ENCODE measurements around the gene TLE5. TPM values are rescaled to one million over a fixed set of nuclear protein-coding genes. Genes with fewer than 3 reads are reported as not detected.

TLE5 gene
- total RNA-seq, 3 donors from 2014 or later (not counting 1 experiment from before 2014, with no cell fraction given) = 943 to 1,012 (median 968) TPM

DNA sequence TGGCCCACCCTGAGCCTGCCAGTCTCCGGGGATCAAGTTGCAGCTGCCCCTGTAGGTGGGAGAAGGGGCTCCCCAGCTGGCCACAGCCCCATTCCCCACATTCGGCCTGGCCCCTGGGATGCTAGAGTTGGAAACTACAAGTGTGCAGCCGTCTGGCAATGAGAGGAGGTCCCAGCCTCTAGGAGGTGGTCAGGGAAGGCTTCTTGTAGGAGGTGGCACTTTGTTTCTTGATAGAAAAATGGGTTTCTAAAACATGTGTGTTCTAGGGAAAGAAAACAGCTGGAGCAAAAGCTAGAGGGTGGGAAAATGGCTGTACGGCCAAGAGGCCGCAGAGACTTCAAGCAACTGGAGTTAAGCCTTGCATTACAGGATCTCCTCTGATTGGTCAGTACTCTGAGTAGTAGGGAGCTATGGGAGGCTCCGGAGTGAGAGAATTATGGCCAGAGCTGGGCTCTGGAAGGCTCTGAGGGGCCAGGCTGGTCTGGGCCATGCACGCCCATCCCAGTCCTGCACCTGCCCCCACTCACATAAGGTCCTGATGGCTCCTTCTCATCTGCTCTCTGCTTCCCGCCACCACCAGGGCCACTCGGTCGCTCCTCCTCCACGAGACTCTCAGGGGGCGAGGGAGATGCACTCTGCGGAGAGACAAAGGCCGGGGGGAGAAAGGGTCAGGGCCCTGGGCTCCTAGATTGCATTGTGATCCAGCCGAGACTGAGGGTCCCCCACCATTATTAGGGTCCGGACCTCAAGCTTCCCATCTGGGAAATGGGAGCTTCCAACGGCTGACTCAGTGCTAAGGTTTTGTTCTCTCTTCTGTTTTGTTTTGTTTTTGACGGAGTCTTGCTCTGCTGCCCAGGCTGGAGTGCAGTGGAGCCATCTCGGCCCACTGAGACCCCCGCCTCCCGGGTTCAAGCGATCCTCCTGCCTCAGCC is 46.9 kb downstream of the TLE5 start:
- H3K27ac ChIP-seq (ENCODE audit: low read length) = no peak overlapping the region
- ATAC-seq (no peak), DNase-seq (no peak)
- Mint-ChIP-seq H3K4me1 (no peaks in the 10 kb centered on the region), H3K36me3 (no peaks in the 10 kb centered on the region), H3K27me3 (ENCODE audit: low read depth in 2 of 2) (no peaks in the 10 kb centered on the region), H3K9me3 (no peaks in the 10 kb centered on the region), H3K4me3 (no peak overlapping the region), H3K27ac (no peak overlapping the region)
- no peaks in the 10 kb centered on the region for H3K9me3 ChIP-seq (ENCODE audit: control insufficient read depth, insufficient read depth, low read length)
- H3K36me3 ChIP-seq (ENCODE audit: control insufficient read depth, insufficient read depth, low read length) = no peaks in the 10 kb centered on the region
- TF ChIP-seq, protein P1, sequence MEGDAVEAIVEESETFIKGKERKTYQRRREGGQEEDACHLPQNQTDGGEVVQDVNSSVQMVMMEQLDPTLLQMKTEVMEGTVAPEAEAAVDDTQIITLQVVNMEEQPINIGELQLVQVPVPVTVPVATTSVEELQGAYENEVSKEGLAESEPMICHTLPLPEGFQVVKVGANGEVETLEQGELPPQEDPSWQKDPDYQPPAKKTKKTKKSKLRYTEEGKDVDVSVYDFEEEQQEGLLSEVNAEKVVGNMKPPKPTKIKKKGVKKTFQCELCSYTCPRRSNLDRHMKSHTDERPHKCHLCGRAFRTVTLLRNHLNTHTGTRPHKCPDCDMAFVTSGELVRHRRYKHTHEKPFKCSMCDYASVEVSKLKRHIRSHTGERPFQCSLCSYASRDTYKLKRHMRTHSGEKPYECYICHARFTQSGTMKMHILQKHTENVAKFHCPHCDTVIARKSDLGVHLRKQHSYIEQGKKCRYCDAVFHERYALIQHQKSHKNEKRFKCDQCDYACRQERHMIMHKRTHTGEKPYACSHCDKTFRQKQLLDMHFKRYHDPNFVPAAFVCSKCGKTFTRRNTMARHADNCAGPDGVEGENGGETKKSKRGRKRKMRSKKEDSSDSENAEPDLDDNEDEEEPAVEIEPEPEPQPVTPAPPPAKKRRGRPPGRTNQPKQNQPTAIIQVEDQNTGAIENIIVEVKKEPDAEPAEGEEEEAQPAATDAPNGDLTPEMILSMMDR (IDR thresholded peaks at IDR 0.05) = no peak
- H3K4me3 ChIP-seq (ENCODE audit: low read length) = no peak overlapping the region
- intact Hi-C loops (cut with micrococcal nuclease) = no loop called here
- 93% methylated on average over 22 of the region's 22 CpGs for WGBS (ENCODE audit: insufficient coverage)
- H3K4me1 ChIP-seq (ENCODE audit: control insufficient read depth, insufficient read depth, low read length) = no peaks in the 10 kb centered on the region
- H3K27me3 ChIP-seq (ENCODE audit: control insufficient read depth, insufficient read depth, low read length) = no peaks in the 10 kb centered on the region

DNA sequence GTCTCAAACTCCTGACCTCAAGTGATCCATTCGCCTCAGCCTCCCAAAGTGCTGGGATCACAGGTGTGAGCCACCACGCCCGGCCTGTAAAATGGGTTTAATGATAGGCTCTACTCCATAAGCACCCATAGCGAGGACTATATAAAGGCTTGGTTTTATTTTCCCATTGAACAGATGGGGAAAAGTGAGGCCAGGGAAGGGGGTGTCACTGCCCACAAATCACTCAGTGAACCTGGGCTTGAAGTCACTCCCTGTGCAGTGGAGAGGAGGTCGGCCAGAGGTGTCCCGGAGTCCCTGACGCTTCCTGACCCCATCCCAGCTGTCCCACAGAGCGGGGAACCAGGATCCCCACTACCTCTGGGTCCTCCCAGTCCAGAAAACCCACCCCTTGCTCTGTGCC is 48.2 kb downstream of the TLE5 start:
- Histone ChIP-seq H3K27me3 (ENCODE audit: control insufficient read depth, insufficient read depth, low read length) (no peaks in the 10 kb centered on the region), H3K36me3 (ENCODE audit: control insufficient read depth, insufficient read depth, low read length) (no peaks in the 10 kb centered on the region), H3K27ac (ENCODE audit: low read length) (no peak overlapping the region), H3K4me3 (ENCODE audit: low read length) (no peak overlapping the region), H3K9me3 (ENCODE audit: control insufficient read depth, insufficient read depth, low read length) (no peaks in the 10 kb centered on the region), H3K4me1 (ENCODE audit: control insufficient read depth, insufficient read depth, low read length) (no peaks in the 10 kb centered on the region)
- Mint-ChIP-seq H3K4me1 (no peaks in the 10 kb centered on the region), H3K27me3 (ENCODE audit: low read depth in 2 of 2) (no peaks in the 10 kb centered on the region), H3K27ac (no peak overlapping the region), H3K4me3 (no peak overlapping the region), H3K36me3 (no peaks in the 10 kb centered on the region), H3K9me3 (no peaks in the 10 kb centered on the region)
- intact Hi-C loops (cut with micrococcal nuclease) = no loop called here
- DNase-seq (no peak), ATAC-seq (no peak)
- TF ChIP-seq, protein P1 (IDR thresholded peaks at IDR 0.05) = no peak
- WGBS (ENCODE audit: insufficient coverage) = 95% methylated on average over 8 of the region's 8 CpGs

DNA sequence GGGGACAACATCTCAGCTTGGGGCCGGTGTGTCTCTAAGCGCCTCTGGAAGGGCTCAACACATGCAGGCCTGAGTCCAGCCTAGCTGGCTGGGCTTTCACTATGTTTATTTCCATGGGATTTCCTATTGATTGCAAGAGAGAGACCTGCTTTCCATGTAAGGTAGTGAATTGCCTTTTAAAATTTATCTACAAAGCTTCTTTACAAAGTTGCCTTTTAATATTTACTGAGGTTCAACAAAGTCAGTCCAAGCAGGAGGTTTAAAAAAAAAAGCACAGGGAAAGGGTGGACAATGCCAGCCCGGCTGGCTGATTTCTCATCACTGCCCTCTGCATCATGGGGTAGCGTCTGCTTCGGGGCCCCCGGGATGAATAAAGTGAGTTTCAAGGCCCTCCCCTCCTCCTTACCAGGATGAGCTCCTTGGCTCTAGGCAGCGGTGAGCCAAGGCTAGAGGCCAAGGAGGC is 49.0 kb downstream of the TLE5 start:
- H3K36me3 ChIP-seq (ENCODE audit: control insufficient read depth, insufficient read depth, low read length) = no peaks in the 10 kb centered on the region
- Mint-ChIP-seq H3K4me3 (no peak overlapping the region), H3K36me3 (no peaks in the 10 kb centered on the region), H3K4me1 (no peaks in the 10 kb centered on the region), H3K27ac (no peak overlapping the region), H3K9me3 (no peaks in the 10 kb centered on the region), H3K27me3 (ENCODE audit: low read depth in 2 of 2) (no peaks in the 10 kb centered on the region)
- intact Hi-C loops (cut with micrococcal nuclease) = no loop called here
- TF ChIP-seq, protein P1 (IDR thresholded peaks at IDR 0.05) = no peak
- no peaks in the 10 kb centered on the region for H3K9me3 ChIP-seq (ENCODE audit: control insufficient read depth, insufficient read depth, low read length)
- ATAC-seq (no peak), DNase-seq (no peak)
- no peaks in the 10 kb centered on the region for H3K4me1 ChIP-seq (ENCODE audit: control insufficient read depth, insufficient read depth, low read length)
- H3K27ac ChIP-seq (ENCODE audit: low read length) = no peak overlapping the region
- 98% methylated on average over 7 of the region's 7 CpGs for WGBS (ENCODE audit: insufficient coverage)
- H3K4me3 ChIP-seq (ENCODE audit: low read length) = no peak overlapping the region
- no peaks in the 10 kb centered on the region for H3K27me3 ChIP-seq (ENCODE audit: control insufficient read depth, insufficient read depth, low read length)

All from natural killer cell (primary cell).